GM19372 (cell line): ENCODE data around the gene TMEM259.
"Not testable (repeated sequence)": the region's sequence is repeated elsewhere in the genome, so short reads cannot be mapped to it uniquely, and the experiment has no call there.

ENCODE experiments used
- ATAC-seq: cut with Tn5 transposase; IDR thresholded peaks from one replicate; pipeline ENCODE4 v1.9.1; 2021; ENCODE audit warnings: mild to moderate bottlenecking, low read depth, moderate library complexity; ENCODE audit not compliant: unreplicated experiment

Gene TMEM259

GRCh38 chr19:1040476-1041271, 19.8 kb upstream of the TMEM259 start:
- peak; percentile 40 for ATAC-seq

DNA sequence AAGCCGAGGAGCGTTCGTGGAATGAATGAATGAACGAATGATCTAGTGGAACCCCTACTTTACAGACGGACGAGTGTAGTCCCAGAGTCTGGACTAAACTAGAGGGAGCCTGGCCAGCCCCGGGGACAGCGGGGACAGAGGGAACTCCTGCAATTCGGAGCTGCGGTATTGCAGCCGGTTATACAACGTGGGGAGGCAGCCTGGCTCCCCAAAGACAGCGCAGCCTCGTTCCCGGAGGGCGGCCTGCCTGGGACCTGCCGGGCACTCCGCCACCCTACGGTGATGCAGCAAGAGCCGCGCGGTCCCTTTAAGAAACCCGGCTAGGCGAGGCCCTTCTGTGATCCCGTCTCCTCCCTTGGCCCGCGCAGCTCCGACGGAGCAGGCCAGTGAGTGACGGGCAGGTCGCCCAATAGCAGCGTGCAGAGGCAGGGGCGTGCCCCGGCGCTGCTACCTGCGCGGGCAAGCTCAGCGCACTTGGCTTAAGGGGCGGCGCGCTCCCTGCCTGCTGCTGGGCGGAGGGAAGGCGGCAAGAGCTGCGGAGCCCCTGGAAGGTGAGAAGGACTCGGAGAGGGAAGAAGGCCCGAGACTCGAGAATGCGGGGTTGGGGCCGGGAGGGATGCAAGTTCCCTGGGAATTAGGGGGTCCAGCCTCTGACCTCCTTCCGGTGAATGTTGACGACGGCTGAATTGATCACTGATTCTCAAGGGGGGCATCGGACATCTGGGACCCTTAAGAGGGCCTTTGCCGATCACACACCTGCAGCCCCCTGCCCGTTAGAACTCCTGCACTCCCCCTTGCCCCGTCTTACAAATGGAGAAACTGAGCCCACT, 18.9 kb upstream of the TMEM259 start, which contains the start of gene ABCA7:
TSS of gene ABCA7 (plus strand) at position 462 of the 830 bp plus-strand sequence. CDS start 1,255 bp downstream, outside the sequence.
- peak; percentile 67 for ATAC-seq

DNA sequence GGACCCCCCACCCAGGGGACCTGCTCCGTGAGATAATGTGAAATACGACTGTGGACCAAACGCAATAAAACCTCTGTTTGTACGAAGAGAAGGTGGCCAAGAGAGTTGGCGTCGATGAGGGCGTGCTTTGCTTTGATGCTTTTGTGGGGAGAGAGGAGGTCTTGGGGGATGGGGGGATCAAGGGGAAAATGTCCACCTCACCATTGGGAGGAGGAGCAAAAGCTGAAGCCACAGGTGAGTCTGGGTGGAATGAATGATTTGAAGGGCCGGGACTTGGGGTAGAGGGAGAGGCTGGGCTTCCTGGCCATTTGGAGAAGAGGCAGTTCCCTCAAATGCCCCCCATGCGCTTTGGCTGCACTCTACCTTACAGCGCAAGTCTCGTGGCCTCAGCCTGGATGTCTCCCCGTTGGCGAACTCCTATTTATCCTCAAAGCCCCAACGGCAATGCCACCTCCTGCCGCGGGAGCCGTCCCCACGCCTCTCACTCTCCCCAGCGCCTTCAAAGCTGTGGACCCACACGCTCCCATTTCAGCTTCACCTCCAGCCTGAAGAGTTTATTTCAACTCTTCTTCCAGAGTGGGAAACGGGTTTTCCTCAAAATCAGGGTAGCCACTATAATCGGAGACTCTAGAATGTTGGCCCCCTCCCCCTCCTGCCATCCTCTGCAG, 18.2 kb upstream of the TMEM259 start:
- ATAC-seq: no peak

GRCh38 chr19:1037621-1038064, 16.7 kb upstream of the TMEM259 start:
- ATAC-seq: no peak

DNA sequence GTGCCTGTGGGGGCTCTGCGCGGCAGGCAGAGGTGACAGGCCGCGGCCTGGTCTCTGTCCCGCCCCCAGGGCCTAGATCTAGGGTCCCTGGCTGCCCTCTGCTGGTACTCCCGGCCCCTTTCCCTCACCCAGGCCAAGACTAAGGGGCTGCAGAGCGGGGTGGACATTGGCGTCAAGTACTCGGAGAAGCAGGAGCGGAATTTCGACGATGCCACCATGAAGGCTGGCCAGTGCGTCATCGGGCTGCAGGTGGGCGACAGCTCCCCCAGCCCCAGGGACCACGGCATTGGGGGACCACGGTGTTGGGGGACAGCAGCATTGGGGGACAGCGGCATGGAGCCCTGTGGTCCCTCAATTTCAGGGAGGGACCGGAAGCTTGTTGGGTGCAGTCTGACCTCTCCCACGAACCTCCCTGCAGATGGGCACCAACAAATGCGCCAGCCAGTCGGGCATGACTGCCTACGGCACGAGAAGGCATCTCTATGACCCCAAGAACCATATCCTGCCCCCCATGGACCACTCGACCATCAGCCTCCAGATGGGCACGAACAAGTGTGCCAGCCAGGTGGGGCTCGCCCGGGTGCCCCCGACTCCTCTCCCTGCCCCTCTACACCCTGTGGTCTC, 15.2 kb upstream of the TMEM259 start:
- no peak for ATAC-seq

DNA sequence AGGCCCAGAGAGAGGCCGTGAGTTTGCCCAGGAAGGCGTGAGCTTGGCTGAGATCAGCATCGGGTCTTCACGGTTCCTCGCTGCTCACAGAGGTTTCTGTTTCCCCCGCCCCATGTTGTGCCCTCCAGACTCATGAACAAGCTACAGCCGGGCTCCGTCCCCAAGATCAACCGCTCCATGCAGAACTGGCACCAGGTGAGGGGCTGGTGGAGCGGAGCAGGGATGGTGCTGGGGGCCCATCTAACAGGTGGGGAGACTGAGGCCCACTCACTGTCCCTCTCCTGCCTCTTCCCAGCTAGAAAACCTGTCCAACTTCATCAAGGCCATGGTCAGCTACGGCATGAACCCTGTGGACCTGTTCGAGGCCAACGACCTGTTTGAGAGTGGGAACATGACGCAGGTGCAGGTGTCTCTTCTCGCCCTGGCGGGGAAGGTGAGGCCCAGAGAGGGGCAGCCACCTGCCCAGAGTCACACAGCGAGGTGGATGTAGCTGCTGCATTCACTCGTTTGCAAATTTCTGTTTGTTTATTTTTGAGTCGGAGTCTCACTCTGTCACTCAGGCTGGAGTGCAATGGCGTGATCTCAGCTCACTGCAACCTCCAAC, 11.4 kb upstream of the TMEM259 start:
- no peak for ATAC-seq

- no peak for ATAC-seq
These were observed 7.4 kb upstream of the TMEM259 start for GRCh38 chr19:1028062-1028926.

GRCh38 chr19:1027650-1028061, 6.7 kb upstream of the TMEM259 start:
- ATAC-seq: no peak

DNA sequence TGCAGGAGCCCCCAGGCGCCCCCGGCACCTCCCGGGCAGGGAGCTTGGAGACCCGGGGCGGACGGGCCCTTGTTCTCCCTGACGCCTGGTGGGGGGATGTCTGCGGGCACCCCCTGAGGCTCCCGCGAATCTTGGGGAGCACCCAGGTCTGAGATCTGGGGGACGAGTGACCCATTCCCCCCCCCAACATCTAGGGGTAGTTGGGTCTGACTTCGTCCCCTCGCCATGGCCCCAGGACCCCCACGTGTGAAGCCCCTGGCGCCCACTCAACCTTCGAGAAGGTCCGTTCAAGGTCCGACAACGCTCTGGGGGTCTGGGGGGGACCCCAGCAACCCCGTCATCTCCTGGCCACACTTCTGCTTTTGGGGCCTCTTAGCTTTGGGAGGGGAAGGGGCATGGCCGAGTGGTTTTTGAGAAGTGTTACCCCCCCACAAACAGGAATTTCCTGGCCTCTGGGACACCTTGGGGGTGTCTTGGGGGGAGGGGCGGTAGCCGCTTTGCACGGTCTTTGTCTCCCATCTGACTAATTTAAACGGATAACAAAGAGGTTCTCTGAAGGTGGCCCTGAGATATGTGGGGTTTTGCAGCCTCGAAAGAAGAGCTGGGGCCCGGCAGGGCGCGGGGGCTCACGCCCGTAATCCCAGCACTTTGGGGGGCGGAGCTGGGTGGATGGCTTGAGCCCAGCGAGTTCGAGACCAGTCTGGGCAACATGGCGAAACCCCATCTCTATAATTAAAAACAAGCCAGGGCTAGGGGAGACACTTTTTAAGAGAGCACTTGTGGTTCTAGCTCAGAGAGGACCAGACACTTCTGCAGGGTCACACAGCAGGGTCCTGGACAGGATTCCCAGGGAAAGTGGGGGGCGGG, 6.1 kb upstream of the TMEM259 start:
- ATAC-seq: no peak

- ATAC-seq: no peak
These were observed 5.2 kb upstream of the TMEM259 start, which contains the start of gene CNN2 for GRCh38 chr19:1025960-1026782. TSS of gene CNN2 (plus strand) at chr19:1026608. CDS start at chr19:1026662, 54 bp downstream.

DNA sequence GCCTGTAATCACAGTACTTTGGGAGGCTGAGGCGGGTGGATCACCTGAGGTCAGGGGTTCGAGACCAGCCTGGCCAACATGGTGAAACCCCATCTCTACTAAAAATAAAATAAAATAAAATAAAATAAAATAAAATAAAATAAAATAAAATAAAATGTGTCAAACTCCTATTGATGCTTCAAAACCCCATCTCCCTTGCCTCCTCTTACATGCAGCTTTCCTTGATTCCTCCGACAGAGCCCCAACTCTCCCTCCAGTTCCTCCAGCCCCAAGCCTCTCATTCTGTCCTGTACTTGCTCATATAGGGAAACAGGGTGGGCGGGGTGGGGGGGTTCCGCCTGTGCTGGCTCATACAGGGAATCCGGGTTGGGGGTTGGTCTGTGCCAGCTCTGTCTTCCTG, 4.2 kb upstream of the TMEM259 start:
- not testable (repeated sequence) for ATAC-seq

DNA sequence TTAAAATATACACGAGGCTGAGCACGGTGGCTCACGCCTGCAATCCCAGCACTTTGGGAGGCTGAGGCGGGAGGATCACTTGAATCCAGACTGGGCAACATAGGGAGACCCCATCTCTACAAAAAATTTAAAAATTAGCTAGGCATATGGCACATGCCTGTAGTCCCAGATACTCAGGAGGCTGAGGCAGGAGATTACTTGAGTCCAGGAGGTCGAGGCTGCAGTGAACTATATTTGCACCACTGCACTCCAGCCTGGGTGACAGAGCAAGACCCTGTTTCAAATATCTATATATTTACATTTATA, 2.9 kb upstream of the TMEM259 start:
- not testable (repeated sequence) for ATAC-seq

DNA sequence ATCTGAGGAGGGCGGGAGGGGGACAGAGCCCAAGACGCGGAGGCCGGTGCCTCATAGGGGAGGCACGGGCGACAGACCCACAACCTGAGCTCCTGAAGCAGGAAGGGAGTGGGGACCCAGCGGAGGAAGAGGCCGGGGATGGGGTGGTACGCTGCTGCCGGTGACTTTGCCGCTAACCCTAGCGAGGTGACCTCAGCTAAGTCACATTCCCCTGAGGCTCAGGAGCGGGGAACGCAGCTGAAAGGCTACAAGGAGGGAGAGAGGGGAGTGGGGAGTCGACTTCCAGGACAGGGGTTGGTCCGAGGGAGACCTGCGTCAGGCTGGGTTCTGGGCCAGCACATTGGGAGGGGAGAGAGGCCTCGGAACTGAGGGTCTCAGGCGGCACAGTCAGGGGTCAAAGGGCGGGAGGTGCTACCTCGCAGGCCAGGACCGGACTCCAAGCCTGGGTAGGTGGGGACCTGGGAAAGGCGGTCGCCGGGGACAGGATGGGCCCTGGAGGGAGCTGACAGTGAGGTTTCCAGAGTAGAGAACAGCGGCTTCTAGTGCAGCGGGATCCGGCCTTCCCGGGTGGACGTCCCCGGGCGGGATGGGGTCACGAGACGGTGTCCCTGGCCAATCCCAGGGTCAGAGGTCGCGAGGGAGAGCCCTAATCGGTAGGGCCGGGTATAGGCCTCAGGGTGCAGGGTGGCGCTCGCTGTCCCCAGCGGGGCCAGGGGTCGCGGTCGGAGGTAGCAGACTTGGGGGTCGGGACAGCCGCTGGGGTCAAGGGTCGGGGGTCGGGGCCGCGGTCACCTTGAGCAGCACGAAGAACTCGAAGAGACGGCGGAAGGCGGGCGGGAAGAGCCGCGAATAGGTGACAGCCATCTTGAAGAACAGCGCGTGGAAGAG, 699 bp downstream of the TMEM259 start:
- ATAC-seq: no peak

GRCh38 chr19:1019616-1019961, 1.3 kb downstream of the TMEM259 start:
- ATAC-seq: no peak

DNA sequence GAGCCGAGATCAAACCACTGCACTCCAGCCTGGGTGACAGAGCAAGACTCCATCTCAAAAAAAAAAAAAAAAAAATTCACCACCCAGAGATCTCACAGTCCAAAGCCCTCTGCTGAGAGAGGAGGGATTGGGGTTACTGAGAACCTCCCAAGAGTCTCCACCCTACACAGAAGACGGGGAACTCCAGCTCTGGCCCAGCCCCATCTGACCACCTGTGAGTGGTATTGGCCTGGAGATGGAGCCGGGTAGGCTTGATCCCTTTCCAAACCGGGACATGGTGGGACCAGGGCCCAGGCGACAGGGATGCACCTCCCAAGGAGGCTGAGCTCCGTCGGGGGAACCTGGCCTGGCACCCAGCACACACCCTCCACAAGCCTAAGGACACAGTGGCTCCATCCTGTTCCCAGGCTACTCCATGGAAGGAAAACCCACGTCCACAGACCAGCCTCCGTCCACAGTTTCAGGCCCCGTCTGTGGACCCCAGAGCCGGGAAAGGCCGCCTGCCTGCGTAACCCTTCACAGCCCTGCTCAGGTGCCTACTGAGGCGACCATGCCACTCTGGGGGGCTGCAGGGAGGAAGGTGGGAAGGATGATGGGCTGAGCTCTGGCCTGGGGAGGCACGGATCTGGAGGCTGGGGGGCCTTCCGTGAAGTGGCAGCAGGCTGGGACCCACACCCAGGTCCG, 1.8 kb downstream of the TMEM259 start:
- ATAC-seq: no peak

DNA sequence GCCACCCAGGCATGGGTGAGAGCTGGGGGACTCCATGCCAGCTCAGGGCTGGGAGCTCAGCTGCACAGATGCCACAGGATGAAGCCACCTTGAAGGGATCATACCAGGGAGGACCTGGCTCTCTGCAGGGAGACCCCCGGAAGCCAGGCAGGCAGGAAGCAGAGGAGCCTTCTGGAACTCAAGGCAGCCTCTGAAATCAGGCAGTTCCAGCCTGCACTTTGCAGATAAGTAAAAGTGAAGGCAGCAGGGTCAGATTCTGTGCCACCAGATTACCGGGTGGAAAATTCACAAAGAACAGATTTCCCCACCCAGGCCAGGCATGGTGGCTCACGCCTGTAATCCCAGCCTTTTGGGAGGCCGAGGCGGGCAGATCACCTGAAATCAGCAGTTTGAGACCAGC, 2.5 kb downstream of the TMEM259 start:
- no peak for ATAC-seq
